HL-60 (cell line): ENCODE results near the gene KIF24.

Experiments used
- GABPA ChIP-seq: IDR thresholded peaks from 2 replicates; pipeline ENCODE4 v1.6.1; 2012; ENCODE audit warnings: low read depth
- POLR2AphosphoS5 ChIP-seq: IDR thresholded peaks from 2 replicates; pipeline ENCODE4 v1.6.1; 2012; ENCODE audit warnings: low read depth
- TF ChIP-seq, protein P1 (sequence below): IDR thresholded peaks from one replicate; pipeline ENCODE4 v1.5.1; 2011; ENCODE audit warnings: low read length, control low read depth, inconsistent platforms; ENCODE audit not compliant: insufficient read depth

DNA sequence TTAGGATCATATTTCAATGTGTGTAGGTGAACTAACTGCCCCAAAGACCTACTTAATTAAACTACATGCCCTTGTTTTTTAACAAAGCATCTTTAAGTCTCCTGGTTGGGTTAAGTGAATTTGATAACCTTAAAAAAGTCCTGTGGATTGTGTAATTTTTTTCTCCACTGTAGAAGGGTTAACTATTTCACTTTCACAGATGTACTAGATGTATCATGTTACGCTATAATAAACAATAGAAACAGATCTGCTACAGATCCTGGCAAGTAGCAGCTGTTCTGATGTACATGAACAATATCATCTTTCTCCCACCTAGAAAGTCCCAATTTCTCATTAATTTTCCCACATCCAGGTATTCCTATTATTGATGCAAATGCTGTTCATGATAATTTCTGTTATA is 18.9 kb downstream of the KIF24 start:
- TF ChIP-seq, protein P1, sequence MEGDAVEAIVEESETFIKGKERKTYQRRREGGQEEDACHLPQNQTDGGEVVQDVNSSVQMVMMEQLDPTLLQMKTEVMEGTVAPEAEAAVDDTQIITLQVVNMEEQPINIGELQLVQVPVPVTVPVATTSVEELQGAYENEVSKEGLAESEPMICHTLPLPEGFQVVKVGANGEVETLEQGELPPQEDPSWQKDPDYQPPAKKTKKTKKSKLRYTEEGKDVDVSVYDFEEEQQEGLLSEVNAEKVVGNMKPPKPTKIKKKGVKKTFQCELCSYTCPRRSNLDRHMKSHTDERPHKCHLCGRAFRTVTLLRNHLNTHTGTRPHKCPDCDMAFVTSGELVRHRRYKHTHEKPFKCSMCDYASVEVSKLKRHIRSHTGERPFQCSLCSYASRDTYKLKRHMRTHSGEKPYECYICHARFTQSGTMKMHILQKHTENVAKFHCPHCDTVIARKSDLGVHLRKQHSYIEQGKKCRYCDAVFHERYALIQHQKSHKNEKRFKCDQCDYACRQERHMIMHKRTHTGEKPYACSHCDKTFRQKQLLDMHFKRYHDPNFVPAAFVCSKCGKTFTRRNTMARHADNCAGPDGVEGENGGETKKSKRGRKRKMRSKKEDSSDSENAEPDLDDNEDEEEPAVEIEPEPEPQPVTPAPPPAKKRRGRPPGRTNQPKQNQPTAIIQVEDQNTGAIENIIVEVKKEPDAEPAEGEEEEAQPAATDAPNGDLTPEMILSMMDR: no peak
- TF ChIP-seq POLR2AphosphoS5: no peak
- no peak for TF ChIP-seq GABPA
